Activated gamma-delta T cell (primary cell): ENCODE measurements around the gene SRSF9.
"Not testable (repeated sequence)": the region's sequence is repeated elsewhere in the genome, so short reads cannot be mapped to it uniquely, and the experiment has no call there.

Experiments used
- DNase-seq: peaks from one replicate; lab custom pipeline; 2025; lab: John Stamatoyannopoulos, UW

SRSF9 gene

DNA sequence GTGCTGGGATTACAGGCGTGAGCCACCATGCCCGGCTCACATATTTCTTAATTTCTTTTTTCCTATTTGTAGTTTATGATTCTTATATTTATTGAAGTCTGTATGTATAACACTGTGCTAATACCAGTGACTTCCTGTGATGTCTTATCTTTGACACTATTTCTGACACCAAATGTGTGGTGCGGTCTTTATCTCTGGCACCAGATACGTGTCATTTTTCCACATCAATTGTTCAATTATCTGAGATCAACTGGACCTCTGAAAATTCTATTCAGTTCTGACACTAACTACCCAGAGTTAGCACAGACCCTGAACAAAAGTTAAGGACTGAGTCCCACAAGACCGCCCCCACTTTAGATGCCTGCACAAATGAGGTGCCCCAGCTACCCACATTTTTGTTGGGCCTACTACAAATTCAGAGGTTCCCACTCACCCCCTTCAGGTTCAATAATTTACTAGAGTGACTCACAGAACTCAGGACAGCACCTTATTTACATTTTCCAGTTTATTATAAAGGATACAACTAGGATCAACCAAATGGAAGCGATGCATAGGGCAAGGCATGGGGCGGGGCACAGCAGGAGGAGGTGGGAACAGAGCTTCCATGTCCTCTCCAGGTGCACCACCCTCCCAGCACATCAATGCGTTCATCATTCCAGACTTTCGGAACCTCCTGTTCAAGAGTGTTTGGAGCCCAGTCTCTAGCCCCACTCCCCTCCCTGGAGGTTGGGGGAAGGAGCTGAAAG lies 11.6 kb upstream of the SRSF9 start:
- no peak for DNase-seq

DNA sequence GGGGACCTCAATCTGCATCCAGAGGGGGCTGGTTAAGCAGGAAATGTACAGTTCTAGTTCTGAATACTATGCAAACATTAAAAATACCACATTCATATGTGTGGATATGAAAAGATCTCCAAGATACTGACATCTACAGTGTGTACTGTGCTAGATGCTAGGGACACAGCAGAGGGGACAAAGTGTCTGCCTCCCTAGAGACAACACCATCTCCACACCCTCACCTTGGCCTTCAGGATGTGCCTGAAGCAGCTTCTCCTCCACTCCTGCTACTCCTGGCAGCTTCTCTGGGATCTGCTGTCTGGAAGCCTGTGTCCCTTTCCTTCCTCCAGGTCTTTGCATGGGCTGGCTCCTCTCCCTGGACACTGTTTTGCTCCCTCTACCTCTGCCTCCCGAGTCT lies 10.7 kb upstream of the SRSF9 start:
- no peak for DNase-seq

DNA sequence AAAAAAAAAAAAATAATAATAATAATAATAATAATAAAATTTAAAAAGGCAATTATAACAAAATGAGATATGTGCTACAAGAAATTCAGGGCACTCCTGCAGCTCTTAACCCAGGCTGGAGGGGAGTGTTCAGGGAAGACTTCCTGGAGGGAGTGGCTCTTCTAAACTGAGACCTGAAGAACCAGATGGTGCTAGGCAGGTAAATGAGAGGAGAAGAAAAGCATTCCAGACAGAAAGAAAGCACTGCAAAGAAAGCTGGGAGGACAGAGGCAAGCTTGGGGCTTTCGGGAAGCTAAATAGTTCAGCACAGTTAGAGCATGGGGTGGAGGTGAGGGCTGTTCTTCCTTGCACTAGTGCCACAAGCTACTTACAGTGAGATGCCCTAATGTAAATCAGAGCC lies 9.9 kb upstream of the SRSF9 start:
- no peak for DNase-seq

DNA sequence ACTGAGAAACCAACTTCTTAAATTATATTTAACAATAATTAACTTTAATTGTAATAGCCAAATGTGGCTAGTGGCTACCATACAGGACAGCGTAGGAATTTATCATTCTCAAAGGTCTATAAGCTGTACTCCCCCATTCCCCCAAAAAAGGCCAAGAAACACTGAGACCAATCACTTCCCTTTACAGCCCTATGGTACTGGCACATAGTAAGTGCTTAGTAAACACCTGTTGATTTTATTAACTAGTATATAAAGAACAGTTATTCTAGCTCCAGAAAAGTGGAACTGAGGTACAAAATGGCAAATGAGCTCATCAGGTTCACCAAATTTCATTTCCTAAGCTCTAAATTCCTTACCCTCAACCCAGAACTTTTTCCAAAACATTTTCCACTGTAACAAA lies 6.1 kb upstream of the SRSF9 start:
- DNase-seq, result no peak

DNA sequence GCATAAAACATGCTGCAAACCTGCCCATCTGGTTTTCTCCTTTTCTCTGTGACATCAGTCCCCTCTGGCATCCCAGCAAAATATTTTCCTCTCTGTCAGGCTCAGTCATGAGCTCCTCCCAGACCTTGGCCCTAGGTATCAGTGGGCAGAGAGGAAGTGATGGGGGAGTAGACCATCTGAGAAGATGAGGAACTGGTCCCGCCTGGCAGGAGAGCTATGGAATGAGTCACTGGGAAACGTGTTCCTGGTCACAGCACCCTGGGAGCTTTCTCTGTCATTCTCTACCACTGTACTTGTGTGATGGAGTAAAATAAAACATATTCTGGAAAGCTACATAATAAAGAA lies 5.0 kb upstream of the SRSF9 start:
- no peak for DNase-seq

GRCh38 chr12:120473807-120474615 lies 4.5 kb upstream of the SRSF9 start:
- DNase-seq, result no peak

DNA sequence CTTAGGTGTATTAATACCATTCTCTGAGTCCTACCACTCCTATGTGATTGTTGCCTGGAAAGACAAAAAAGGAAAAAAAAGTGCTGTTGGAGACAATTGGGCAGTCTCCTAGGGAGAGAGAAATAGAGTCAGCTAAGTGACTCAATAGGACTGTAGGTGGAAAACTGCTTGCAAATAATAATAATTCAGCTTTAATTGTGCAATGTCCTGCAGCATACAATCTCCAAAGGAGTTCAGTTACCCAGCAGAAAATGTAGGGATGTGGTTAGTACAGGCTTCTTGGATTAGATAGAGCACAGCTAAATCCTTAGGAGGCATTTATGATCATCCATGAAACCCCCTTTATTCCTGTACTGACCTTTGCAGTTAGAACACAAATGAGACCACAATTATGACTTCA lies 3.0 kb upstream of the SRSF9 start:
- DNase-seq, result no peak

DNA sequence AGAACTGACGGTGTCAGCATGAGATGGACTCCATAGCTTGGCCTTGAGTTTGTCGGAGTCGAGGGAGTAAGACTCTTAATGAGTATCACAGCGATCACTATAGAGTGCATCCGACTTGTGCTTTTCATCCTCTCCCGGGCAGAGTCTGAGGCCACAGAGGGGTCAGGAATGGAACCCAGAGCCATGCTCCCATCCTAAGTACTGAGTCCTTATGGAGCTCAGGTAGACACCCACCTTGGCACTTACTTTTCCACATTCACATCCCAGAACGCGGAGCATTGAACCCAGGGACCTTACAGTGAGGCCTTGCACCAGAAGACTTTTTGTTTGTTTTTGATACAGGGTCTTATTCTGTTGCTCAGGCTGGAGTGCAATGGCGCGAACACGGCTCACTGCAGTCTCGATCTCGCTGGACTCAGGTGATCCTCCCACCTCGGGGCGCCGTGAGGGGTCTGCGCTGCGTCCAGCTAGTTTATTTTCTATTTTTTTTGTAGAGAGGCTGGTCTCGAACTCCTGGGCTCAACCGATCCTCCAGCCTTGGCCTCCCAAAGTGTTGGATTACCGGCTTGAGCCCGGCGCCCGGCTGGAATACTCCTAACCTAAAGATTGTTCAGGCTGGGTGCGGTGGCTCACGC lies 719 bp upstream of the SRSF9 start:
- no peak for DNase-seq

- peak; percentile 30 for DNase-seq
These were observed 613 bp downstream of the SRSF9 start for GRCh38 chr12:120468821-120469449.

DNA sequence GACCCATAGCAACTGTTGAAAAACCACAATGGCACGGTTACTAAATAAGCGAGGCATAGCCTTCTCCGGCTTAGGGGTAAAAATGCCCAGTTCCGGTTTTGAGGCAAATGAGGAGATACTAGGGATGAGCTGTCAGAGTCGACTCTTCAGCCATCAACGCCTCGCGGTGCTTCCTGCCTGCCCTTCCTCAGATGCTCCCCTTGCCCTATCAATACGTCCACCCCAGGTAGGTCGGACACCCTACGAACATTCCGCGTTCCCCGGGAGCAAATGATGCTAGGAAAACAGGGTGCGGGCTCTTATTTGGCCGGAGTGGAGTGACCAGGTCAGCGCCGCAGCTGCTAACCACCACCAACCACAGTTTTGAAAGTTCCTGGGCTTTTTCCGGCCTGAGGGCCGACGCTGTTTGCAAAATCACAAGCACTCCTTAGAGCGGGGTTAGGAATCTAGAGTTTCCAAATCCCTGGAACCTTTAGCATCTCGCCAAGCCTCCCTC lies 1.2 kb downstream of the SRSF9 start:
- no peak for DNase-seq

DNA sequence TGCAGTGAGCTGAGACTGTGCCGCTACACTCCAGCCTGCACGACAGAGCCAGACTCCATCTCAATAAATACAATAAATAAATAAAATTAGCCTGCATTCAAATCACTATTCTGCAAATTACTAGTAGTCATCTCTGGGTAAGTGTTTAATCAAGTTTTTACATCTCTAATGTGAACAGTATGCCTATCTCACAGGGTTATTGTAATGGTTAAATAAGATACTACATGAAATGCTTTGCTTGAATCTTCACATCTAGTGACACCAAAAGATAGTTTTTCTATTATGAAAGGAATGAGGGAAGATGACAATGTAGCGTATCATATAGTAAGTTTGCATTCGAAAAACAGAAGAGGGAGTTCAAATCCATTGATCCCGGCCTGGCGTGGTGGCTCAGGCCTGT lies 2.1 kb downstream of the SRSF9 start:
- no peak for DNase-seq

- DNase-seq, result no peak
These were observed 2.8 kb downstream of the SRSF9 start for GRCh38 chr12:120466560-120467315.

- no peak for DNase-seq
These were observed 3.8 kb downstream of the SRSF9 start for GRCh38 chr12:120465756-120466155.

- DNase-seq, result no peak
These were observed 5.8 kb downstream of the SRSF9 start for GRCh38 chr12:120463712-120464111.

- no peak for DNase-seq
These were observed 7.4 kb downstream of the SRSF9 start for GRCh38 chr12:120462099-120462640.

DNA sequence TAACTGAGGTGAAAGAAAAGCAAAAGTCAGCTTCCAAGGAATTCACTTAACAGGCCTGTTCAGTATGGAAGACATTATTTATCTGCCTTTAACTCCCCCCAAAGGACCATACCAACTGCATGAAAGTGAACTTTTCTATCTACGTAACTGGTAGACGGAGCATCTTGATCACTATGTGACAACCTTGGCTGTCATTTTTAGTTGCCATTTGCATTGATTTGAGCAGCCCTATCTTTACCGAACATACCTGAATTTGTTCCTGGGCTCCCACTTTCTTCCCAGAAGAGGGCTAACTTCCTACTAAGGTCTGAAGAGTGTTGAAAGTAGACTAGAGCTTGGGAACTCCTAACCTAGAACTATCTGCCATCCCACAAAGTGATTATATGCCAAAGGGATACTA lies 9.4 kb downstream of the SRSF9 start:
- DNase-seq, result no peak

DNA sequence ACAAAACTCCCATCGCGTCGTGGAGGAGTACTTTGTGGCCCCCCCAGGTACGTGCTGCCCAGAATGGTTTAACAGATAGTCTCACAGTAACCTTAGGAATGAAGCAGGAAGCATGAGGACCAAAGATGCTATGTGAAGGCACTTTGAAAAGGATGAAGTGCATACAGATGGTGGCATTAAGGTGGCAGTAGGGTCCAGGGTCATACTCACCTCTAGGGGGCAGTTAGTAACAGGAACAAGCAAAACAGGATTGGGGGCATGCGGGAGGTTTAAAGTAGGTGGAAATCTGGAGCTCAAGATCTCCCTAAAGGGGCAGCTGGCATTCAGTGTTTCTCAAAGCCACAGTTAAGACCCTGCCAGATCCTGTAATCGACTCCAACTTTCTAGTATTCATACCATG lies 12.4 kb downstream of the SRSF9 start:
- no peak for DNase-seq

DNA sequence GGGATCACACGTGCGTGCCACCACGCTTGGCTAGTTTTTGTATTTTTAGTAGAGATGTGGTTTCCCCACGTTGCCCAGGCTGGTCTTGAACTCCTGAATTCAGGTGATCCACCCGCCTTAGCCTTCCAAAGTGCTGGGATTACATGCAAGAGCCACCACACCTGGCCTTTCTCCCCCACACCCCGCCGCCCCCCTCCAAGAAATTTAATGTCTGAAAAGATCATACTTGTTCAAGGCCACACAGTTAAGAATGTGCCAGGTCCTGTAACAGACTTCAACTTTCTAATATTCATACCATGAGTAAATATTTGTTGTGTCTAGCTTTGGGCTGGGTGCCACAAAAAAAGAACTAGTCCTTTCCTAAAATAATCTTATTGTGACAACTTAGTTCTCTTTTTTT lies 14.2 kb downstream of the SRSF9 start:
- no peak for DNase-seq

- no peak for DNase-seq
These were observed 15.6 kb downstream of the SRSF9 start for GRCh38 chr12:120453977-120454376.

DNA sequence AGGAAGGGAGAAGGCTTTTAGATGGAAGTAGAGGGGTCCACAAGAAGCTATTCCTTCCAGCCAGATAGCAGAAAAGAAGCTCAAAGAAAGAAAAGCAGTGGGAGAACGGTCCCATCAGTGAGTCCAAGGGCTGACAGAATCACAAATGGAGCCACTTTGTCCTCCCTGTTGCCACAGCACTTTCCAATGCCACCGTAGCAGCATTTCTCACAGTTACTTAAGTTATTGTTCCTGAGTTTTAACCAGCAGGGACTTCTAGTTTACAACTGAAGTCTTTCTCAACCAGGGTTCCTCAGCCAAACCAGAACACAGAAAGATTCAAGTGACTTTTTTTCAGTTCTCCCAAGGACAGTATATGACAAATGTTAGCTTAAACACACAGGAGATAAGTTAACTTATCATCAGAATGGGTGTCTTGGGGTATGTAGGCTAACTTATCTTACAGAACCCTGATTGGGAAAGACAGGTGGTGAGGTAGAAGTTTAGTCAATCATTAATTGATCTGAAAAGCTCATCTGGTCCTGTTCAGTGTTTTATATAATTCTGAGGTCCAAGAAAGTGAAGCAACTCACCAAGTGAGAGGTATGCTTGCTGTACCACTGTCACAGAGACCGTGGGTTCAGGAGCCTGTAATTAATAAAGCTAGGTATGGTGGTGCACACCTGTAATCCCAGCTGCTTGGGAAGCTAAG lies 16.3 kb downstream of the SRSF9 start:
- no peak for DNase-seq

- DNase-seq, result not testable (repeated sequence)
These were observed 17.0 kb downstream of the SRSF9 start for GRCh38 chr12:120452524-120452923.
